GM19099 (cell line): Measurements from ENCODE around the gene RASL11B.

Experiments used
- POLR2A ChIP-seq: IDR thresholded peaks from 3 replicates; pipeline ENCODE4 v1.6.1; 2011; ENCODE audit warnings: low read depth; ENCODE audit not compliant: insufficient read length; ENCODE audit errors: extremely low read depth

The RASL11B gene

DNA sequence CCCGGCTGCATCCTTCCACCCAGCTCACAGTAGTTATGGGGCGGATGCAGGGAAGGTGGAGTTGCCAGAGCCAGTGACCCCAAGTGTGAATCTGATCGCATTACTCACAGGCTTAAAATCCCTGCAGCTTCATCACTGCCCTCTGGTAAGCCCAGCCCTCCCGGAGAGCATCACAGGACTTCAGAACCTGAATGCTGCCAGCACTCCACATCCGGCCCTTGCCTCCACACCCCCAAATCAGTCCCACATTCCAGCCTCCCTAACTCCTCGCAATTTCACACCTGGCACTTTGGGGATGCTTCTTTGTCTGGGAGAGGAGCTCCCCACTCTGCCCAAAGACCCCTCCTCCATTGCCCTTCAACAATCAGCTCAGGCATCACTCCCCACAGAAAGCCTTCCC lies 15.6 kb downstream of the RASL11B start:
- TF ChIP-seq POLR2A = no peak

DNA sequence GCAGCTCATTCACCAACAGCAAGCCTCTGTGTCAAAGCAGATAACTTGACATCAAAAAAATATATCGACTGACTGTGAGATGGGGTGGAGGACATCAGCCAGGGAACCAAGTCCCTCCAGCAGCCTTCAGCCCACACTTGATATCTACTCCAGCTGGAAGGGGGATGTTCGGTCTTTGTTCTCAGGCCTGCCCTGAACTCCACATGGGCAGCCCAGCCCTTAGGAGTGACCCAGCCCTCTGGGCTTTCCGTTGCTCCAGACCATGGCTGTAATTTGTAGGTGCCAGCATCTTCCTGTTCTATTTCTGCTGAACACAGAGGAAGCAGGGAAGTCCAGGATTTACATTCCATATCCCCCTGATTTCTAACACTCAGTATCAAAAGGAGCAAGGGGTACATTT lies 17.4 kb downstream of the RASL11B start:
- TF ChIP-seq POLR2A = no peak

DNA sequence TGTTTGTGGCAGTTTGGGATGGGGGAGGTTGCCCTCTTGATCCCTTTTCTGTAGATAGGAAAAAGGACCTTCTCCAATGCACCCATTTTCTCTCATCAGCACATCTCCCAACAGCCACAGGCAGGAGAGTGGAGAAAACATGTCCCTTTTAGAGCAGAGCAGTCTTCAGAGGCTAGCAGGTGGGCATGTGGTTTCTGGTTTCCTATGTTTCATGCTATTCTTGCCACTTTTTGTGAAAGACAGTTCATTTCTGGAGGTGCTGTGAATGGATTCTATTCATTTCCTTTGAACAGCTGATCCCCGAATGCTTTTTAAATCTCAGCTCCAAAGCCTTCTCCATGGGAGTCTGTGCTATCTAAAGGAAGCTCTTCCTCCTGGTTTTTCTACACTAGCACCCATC lies 18.9 kb downstream of the RASL11B start:
- no peak for TF ChIP-seq POLR2A

DNA sequence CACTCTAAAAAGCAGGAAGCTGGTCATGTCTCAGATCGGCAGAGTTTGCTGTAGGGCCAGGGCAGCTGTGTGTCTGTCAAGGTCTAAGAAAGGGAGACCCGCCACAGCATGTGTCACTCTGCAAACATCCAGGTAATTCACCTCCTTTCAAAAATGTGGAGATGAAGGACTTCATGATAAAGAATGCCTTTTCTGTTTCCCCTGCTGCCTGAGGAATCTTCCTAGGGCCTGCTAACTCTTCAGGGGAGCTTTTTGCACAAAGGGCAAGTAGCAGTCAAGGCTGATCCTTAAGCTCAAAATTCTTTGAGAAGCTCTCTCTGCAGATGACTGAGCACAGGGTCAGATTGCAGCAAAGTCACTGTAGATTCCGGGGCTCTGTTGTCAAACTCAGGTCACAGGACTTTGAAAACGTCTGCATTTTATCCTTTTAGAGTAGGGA lies 21.1 kb downstream of the RASL11B start:
- TF ChIP-seq POLR2A = no peak

DNA sequence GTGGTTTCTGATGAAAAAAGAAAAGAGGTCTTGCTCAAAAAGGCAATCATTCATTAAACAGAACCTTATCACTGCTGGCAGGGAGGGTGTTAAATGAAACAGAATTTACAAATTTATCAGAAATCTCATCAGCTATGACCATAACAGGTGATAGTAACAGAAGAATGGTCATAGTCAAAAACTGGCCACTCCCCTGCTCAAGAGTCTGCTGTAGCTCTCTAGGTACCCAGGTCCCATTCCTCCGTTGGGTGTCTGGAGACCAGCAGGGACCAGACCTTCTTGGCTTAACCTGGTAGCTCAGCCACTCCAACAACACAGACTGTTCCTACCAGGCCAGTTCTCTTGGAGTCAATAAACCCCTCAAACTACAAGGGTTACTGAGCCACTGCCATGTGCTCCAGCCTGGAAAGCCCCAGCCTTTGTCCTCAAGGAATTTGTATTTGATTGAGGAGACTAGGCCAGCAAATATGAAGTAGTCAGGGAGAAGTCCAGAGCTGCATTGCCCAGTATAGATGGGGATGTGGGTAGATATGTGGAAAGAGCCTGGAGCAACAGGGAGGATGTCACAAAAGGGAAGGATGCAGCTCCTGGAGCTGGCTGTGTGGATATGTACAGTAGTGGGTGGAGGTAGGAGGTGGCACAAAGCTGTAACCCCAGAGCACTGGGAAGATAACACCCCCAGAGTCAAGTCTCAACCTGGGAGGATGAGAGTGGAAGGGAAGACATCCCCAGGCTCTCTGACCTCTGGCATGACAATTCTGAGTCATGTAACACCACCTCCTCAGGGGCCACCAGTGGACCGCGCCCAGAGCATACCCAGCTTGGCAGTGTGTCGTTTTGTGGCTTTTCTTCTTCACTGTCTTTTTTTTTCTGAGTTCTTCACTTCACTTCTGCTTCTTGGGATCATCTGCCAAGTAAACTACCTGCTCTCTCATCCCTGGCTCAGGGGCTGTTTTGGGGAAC lies 21.9 kb downstream of the RASL11B start:
- no peak for TF ChIP-seq POLR2A

- no peak for TF ChIP-seq POLR2A
Observed at GRCh38 chr4:52884994-52885393, 22.9 kb downstream of the RASL11B start.

- no peak for TF ChIP-seq POLR2A
Observed at GRCh38 chr4:52889354-52889753, 27.2 kb downstream of the RASL11B start.

DNA sequence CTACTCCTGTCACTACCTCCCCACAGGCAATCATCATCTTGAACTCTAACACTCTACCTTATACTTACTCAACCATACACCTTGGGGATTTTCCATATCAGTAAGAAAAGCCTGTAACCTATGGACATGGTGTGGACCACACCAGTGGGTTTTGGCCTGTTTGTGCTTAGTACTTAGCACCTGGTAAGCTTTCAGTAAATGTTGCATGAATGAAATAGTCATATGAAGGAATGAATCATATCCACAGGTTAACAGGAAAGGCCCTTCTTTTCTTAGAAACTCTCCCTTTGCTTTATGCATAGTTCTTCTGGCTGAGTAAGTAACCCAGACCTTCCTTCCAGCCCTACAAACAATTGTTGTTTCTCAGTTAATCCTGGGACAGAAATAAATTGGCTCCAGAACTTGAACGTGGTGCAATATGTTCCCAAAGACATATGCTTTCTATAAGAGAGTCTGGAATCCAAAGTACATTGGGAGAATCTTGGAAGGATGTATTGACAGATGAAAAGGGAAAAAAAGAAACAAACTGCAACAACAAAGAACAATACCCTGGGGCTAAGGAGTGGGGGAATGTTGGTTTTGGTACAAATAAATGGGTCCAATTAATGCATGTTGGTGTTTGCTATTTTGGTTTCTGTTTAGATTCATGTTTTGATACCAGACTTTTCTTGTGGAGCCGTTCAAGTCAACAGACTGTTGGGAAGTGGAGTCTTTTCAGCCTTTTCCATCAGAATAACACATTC lies 27.8 kb downstream of the RASL11B start:
- TF ChIP-seq POLR2A = no peak

DNA sequence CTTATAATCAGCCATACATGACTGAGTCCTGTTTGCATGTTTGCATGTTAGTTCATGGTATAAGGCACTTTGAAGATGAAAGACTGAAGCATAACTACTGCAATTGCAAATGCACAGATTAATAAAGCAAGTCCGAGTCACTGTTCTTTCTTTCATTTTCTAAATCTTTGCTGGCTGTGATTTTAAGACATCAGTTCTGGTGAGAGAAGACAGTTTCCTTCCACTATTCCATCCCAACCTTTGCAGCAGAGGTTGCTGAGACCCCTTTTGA lies 28.3 kb downstream of the RASL11B start:
- TF ChIP-seq POLR2A = no peak

DNA sequence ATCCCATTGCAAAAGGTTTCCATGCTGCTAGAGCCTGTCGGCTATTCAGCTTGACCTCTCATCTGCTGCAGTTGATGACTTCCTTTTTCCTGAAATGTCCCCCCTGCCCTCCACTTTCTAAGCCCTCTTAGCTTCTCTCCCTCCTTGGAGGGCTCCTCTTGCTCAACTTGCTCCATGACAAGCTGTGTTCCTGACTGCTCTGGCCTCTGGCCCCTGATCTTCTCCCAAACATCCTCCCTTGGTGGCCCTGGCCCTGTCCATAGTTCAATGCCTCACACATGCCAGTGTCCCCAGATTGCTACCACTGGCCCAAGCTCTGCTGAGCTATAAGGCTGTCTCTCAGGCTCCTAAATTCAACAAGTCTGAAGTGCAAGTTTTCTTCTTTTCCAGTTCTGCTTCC lies 29.6 kb downstream of the RASL11B start:
- TF ChIP-seq POLR2A = no peak

DNA sequence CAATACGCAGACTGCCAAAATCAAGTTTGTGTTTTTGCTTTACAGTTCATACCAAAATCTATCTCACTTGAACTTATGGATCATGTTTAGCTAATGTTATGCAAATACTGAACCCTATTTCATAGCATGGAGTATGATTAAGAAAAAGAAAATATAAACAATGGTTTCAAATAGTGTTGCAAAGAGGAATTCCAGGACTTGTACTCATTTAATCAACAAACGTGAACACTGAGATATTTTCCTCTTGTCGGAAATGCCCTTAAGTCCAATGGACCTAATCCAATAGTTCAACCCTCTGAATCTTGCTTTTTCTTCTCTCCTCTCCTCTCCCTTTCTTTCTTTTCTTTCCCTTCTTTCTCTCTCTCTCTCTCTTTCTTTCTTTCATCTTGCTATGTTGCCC lies 30.8 kb downstream of the RASL11B start:
- TF ChIP-seq POLR2A = no peak

- TF ChIP-seq POLR2A = no peak
Observed at GRCh38 chr4:52894443-52894842, 32.3 kb downstream of the RASL11B start.

DNA sequence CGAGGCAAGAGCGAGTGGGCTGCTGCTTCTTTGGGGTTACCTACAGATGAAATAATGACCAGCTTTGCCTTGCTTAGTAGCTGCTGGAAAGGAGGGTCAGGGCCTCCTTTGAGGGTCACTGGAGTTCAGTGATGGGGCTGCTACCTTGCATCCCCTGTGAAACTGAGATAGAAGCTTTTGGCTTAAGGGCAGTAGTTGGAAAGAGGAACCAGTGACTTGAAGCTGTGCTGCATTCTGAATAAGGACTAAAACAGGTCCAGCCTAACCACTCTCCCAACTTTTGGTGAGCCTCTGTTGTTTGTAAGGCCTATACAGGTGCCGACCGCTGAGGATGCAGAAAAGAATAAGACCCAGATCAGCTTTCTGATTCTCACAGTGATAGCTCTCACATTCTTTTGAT lies 41.2 kb downstream of the RASL11B start:
- TF ChIP-seq POLR2A = no peak

DNA sequence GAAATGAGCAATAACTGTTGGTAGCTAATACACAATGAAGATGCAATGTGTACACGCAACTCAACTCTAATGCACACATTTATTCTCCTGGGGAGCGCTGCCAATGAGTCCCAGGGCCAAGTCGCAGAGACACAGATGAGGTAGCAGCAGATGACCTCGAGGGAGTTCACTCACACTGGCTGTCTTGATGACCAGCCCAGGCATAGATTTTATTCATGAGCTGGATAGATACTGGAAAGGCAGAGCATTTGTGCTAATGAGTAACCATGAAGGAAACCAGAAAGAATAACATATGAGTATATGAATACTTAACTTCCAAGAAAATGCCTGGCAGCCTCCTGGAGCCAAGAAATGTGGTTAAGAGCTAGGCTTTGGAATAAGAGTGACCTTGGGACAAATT lies 42.3 kb downstream of the RASL11B start:
- TF ChIP-seq POLR2A = no peak

DNA sequence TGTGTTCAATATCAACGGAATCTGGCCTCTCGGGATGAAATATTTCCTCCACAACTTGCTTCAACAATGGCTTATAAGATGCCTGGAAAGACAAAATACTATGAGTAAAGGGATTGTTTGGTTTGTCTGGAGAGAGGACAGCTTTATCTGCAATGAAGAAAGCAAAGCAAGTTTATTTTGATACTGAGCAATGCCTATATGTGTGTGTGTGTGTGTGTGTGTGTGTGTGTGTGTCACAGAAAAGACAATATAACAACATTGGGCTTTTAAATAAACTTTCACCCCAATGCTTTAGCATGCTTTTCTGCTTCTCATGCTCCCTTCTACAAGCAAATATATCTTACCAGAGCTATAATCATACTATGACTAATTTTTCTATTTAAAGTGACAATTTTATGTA lies 45.4 kb downstream of the RASL11B start:
- TF ChIP-seq POLR2A = no peak

DNA sequence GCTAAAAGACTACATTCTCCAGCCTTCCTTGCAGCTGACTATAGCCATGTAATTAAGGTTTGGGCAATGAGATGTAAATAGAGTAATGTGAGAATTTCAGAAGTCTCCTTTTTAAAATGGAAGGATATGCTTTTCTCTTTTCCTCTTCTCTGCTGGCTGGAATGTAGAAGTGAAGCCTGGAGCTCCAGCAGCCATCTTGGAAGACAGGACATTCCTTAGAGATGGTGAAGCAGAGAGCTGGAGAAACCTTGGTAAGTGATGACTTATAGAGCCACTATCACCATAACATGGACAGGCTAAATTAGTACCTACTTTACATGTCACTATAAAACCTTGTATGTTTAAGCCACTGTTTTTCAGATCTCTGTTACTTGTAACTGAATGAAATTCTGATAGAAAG lies 48.0 kb downstream of the RASL11B start:
- TF ChIP-seq POLR2A = no peak
